Measurements from ENCODE around the gene LAMA4. TPM values are rescaled to one million over a fixed set of nuclear protein-coding genes. Genes with fewer than 3 reads are reported as not detected.

LAMA4 gene
- polyA plus RNA-seq, 2 donors, result 10.9 to 13.6 TPM

DNA sequence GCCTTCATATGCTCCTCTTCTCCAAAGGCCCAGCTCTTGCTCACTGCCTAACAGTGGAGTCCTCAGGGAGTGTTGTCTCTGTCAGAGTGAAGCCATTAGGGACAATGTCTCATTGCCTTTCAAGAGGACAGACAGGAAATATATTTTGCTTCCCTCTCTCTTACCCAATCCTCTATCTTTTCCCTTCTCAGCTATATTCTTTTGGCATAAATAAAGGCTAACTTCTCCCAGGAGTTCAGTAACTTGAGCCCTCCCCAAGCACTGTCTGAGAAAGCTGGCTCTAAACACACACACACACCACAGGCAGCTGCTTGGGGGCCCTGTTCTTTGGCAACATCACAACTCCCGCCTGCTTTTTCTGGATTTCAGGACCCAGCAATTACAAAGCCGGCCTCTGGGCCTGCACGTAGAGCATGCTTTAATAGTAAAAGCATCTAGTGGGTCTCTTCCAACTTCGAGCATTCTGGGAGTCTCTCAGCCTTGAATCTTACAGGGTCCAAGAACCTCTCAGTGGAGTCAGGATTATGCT is 34.7 kb upstream of the LAMA4 start:
- H3K4me3 ChIP-seq (ENCODE audit: low read depth in 1 of 2, low read length in 2 of 2), result no peak overlapping the region
- H3K4me1 ChIP-seq (ENCODE audit: control insufficient read depth in 2 of 2, insufficient read depth in 2 of 2, low read length in 1 of 2), result no peaks in the 10 kb centered on the region
- H3K27ac ChIP-seq (ENCODE audit: low read depth in 2 of 2, low read length in 1 of 2), result peak overlapping the region in 1 of 2 donors; percentile 65
- 34 to 58% methylated on average over 4 of the region's 4 CpGs for WGBS, 2 donors
- no peaks in the 10 kb centered on the region for H3K27me3 ChIP-seq (ENCODE audit: control insufficient read depth in 1 of 2, insufficient read depth in 2 of 2, low read length in 2 of 2)
- H3K9me3 ChIP-seq (ENCODE audit: control insufficient read depth in 2 of 2, insufficient read depth in 1 of 2, low read depth in 1 of 2, low read length in 1 of 2), result no peaks in the 10 kb centered on the region
- H3K36me3 ChIP-seq (ENCODE audit: control insufficient read depth in 2 of 2, insufficient read depth in 2 of 2, low read length in 1 of 2), result no peaks in the 10 kb centered on the region

DNA sequence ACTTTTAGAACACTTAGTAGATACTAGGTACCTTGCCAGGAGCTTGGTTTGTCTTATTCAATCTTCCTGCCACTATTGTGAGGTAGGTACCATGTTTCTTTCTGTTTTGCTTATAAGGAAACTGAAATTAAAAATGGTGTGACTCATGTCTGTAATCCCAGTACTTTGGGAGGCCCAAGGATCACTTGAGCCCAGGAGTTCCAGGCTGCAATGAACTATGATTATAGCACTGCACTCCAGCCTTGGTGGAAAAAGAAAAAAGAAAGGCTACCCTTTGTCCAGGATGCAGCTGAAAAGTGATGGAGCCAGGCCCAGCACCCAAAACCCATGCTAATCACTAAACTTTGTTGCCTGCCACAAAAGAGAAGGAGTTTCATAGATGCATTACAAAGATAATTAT is 34.1 kb upstream of the LAMA4 start:
- Histone ChIP-seq H3K27me3 (ENCODE audit: control insufficient read depth in 1 of 2, insufficient read depth in 2 of 2, low read length in 2 of 2) (no peaks in the 10 kb centered on the region), H3K4me3 (ENCODE audit: low read depth in 1 of 2, low read length in 2 of 2) (no peak overlapping the region), H3K9me3 (ENCODE audit: control insufficient read depth in 2 of 2, insufficient read depth in 1 of 2, low read depth in 1 of 2, low read length in 1 of 2) (no peaks in the 10 kb centered on the region), H3K27ac (ENCODE audit: low read depth in 2 of 2, low read length in 1 of 2) (no peak overlapping the region), H3K36me3 (ENCODE audit: control insufficient read depth in 2 of 2, insufficient read depth in 2 of 2, low read length in 1 of 2) (no peaks in the 10 kb centered on the region), H3K4me1 (ENCODE audit: control insufficient read depth in 2 of 2, insufficient read depth in 2 of 2, low read length in 1 of 2) (no peaks in the 10 kb centered on the region)

DNA sequence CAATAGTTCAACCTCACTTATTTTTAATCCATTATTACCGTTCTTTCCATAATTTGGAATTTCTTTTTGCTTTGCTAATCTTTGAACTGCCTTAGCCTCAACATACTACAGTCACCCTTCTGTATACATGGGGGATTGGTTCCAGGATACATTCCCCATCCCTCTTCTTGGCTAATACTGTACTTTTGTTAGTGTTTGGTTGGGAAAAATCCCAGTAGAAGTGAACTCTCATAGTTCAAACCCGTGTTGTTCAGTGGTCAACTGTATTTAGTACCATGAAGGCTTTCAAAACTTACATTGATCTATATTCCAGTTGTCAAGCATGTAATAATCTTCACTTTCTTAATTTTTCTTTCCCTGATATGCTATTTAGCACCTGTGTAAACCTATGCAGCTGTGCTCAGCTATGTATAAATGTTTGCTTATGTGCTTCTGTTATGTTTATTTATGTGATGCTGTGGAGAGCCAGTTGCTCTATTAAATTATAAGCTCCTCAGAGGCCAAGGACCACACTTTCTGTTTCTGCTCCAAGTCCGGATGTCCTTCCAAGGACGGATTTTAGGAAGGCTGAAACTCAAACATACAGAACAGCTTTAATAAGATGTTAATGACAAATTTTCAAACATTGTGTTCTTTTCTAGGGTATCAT is 33.3 kb upstream of the LAMA4 start:
- no peaks in the 10 kb centered on the region for H3K4me1 ChIP-seq (ENCODE audit: control insufficient read depth in 2 of 2, insufficient read depth in 2 of 2, low read length in 1 of 2)
- 62 to 64% methylated on average over 4 of the region's 4 CpGs for WGBS, 2 donors
- no peak overlapping the region for H3K27ac ChIP-seq (ENCODE audit: low read depth in 2 of 2, low read length in 1 of 2)
- H3K9me3 ChIP-seq (ENCODE audit: control insufficient read depth in 2 of 2, insufficient read depth in 1 of 2, low read depth in 1 of 2, low read length in 1 of 2), result no peaks in the 10 kb centered on the region
- no peaks in the 10 kb centered on the region for H3K36me3 ChIP-seq (ENCODE audit: control insufficient read depth in 2 of 2, insufficient read depth in 2 of 2, low read length in 1 of 2)
- H3K4me3 ChIP-seq (ENCODE audit: low read depth in 1 of 2, low read length in 2 of 2), result no peak overlapping the region
- no peaks in the 10 kb centered on the region for H3K27me3 ChIP-seq (ENCODE audit: control insufficient read depth in 1 of 2, insufficient read depth in 2 of 2, low read length in 2 of 2)

DNA sequence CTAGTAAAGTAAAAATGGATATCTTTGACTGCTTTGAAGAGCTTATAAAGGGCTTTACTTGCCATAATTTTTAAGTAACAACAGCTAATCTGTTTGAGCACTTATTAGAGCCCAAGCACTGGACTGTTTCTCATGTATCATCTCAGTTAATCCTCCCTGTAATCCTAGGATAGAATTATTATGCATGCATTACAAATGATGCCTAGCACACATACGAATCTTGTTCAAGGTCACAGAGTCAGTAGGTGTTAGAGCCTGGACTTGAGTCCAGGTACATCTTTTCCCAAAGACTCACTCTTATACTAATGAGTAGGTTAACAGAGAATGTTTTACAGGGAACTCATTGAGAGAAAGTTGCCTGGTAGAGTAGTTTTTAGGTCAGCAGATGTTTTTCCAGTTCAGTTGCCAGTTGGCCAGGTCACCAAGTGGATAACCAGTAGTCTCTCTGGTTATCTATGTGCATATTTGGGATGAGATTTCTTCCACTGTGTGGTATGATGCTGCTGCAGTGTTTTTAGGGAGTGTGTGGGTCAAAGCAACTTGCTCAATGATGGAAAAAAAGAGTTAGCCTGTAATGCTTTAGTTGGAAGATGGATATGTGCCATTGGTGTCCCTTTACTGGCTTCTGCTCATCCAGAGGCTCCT is 32.3 kb upstream of the LAMA4 start:
- no peak overlapping the region for H3K27ac ChIP-seq (ENCODE audit: low read depth in 2 of 2, low read length in 1 of 2)
- H3K4me1 ChIP-seq (ENCODE audit: control insufficient read depth in 2 of 2, insufficient read depth in 2 of 2, low read length in 1 of 2), result no peaks in the 10 kb centered on the region
- 28 to 37% methylated on average over 1 of the region's 1 CpG for WGBS, 2 donors

DNA sequence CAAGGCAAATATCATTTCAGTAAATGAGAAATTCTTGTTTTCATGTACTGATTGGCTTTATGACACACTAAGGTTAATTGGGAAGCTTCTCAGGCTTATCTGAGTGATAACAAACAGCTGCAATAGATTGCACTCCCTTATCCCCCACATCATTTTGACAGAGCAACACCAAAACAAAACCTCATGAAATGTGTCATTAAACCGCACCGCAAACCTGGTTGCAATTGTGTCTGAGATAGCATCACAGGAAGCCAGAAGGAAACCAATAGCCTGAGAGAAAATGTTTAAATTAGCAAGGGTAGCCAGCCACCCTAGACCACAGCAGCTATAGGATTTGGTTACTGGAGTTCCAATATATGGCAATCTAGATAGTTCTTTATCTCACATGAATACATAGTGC is 31.6 kb upstream of the LAMA4 start:
- H3K27ac ChIP-seq (ENCODE audit: low read depth in 2 of 2, low read length in 1 of 2), result no peak overlapping the region
- H3K4me3 ChIP-seq (ENCODE audit: low read depth in 1 of 2, low read length in 2 of 2), result no peak overlapping the region
- no peaks in the 10 kb centered on the region for H3K4me1 ChIP-seq (ENCODE audit: control insufficient read depth in 2 of 2, insufficient read depth in 2 of 2, low read length in 1 of 2)
- H3K27me3 ChIP-seq (ENCODE audit: control insufficient read depth in 1 of 2, insufficient read depth in 2 of 2, low read length in 2 of 2), result no peaks in the 10 kb centered on the region
- whole genome bisulfite sequencing, 2 donors, result 76 to 78% methylated on average over 2 of the region's 2 CpGs
- H3K9me3 ChIP-seq (ENCODE audit: control insufficient read depth in 2 of 2, insufficient read depth in 1 of 2, low read depth in 1 of 2, low read length in 1 of 2), result no peaks in the 10 kb centered on the region
- H3K36me3 ChIP-seq (ENCODE audit: control insufficient read depth in 2 of 2, insufficient read depth in 2 of 2, low read length in 1 of 2), result no peaks in the 10 kb centered on the region

More for the DNA sequence above, 32.3 kb upstream of the LAMA4 start:
- Histone ChIP-seq H3K36me3 (ENCODE audit: control insufficient read depth in 2 of 2, insufficient read depth in 2 of 2, low read length in 1 of 2) (no peaks in the 10 kb centered on the region), H3K4me3 (ENCODE audit: low read depth in 1 of 2, low read length in 2 of 2) (no peak overlapping the region), H3K27me3 (ENCODE audit: control insufficient read depth in 1 of 2, insufficient read depth in 2 of 2, low read length in 2 of 2) (no peaks in the 10 kb centered on the region), H3K9me3 (ENCODE audit: control insufficient read depth in 2 of 2, insufficient read depth in 1 of 2, low read depth in 1 of 2, low read length in 1 of 2) (no peaks in the 10 kb centered on the region)

DNA sequence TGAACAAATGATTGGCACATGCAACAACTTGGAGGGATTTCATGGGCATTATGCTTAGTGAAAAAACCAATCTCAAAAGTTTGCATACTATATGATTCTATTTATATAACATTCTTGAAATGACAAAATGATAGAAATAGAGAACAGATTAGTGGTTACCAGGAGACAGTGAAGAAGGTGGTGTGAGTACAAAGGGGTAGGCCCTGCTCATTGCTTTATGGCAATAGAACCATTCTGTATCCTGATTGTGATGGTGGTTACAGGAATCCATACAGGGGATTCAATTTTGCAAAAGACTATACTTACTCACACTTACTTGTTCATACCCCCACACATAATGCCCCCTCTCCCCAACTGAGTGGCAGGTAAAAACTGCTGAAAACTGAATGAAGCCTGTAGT is 30.2 kb upstream of the LAMA4 start:
- Histone ChIP-seq H3K9me3 (ENCODE audit: control insufficient read depth in 2 of 2, insufficient read depth in 1 of 2, low read depth in 1 of 2, low read length in 1 of 2) (no peaks in the 10 kb centered on the region), H3K27ac (ENCODE audit: low read depth in 2 of 2, low read length in 1 of 2) (no peak overlapping the region), H3K4me3 (ENCODE audit: low read depth in 1 of 2, low read length in 2 of 2) (no peak overlapping the region), H3K27me3 (ENCODE audit: control insufficient read depth in 1 of 2, insufficient read depth in 2 of 2, low read length in 2 of 2) (no peaks in the 10 kb centered on the region), H3K36me3 (ENCODE audit: control insufficient read depth in 2 of 2, insufficient read depth in 2 of 2, low read length in 1 of 2) (no peaks in the 10 kb centered on the region), H3K4me1 (ENCODE audit: control insufficient read depth in 2 of 2, insufficient read depth in 2 of 2, low read length in 1 of 2) (no peaks in the 10 kb centered on the region)

DNA sequence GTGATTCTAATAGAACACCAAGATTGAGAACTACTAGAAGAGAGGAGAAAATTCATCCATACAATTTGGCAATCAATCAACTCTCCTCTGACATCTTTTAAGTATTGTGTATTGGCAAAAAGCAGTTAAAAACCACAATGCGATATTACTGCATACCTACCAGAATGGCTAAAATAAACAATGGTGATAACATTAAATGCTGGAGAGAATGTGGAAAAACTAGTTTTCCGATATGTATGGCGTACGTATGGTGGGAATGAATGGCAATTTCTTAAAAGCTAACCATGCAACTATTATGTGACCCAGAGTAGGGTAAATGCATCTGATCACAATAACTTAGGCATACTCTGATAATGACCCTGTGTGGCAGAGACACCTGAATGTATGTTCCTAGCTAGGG is 29.3 kb upstream of the LAMA4 start:
- no peaks in the 10 kb centered on the region for H3K4me1 ChIP-seq (ENCODE audit: control insufficient read depth in 2 of 2, insufficient read depth in 2 of 2, low read length in 1 of 2)
- WGBS, 2 donors, result 80% methylated on average over 4 of the region's 4 CpGs
- H3K36me3 ChIP-seq (ENCODE audit: control insufficient read depth in 2 of 2, insufficient read depth in 2 of 2, low read length in 1 of 2), result no peaks in the 10 kb centered on the region
- H3K27ac ChIP-seq (ENCODE audit: low read depth in 2 of 2, low read length in 1 of 2), result no peak overlapping the region
- H3K27me3 ChIP-seq (ENCODE audit: control insufficient read depth in 1 of 2, insufficient read depth in 2 of 2, low read length in 2 of 2), result no peaks in the 10 kb centered on the region
- no peak overlapping the region for H3K4me3 ChIP-seq (ENCODE audit: low read depth in 1 of 2, low read length in 2 of 2)
- H3K9me3 ChIP-seq (ENCODE audit: control insufficient read depth in 2 of 2, insufficient read depth in 1 of 2, low read depth in 1 of 2, low read length in 1 of 2), result no peaks in the 10 kb centered on the region

DNA sequence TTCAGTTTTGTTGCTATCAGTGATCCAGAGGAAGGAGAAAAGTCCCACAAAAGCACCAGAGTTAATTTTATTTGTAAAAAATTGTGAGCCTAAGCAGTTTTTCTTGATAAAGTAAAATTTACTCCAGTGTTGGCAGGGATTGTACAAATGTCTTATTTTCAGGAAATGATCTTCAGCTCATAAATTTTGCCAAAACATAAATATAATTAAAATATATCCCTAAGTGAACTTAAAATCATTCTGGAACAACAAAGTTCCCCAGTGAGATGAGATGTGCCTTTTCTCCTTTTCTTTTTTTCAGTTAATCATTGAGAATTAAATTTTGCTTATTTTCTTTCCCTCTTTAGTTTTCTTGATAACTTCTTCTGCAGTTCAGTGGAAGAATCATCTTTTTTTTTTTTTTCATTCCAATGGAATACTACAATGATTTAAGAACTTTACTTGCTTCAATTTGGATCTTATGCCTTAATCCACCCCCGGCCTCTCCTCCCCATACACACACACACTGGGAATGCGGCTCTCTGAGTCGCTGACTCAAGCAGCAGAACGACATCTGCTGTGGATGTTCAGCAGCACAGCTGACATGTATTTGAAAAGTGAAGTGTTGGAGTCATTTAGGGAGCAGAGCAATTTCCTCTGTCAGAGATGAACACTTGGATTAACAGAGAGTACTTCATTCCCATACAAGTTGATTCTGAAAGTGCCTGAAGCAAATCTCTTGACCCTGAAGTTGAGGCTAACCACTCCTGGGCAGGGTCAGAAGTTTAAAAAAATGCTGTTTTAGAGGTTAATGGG is 27.7 kb upstream of the LAMA4 start:
- Histone ChIP-seq H3K36me3 (ENCODE audit: control insufficient read depth in 2 of 2, insufficient read depth in 2 of 2, low read length in 1 of 2) (no peaks in the 10 kb centered on the region), H3K9me3 (ENCODE audit: control insufficient read depth in 2 of 2, insufficient read depth in 1 of 2, low read depth in 1 of 2, low read length in 1 of 2) (no peaks in the 10 kb centered on the region), H3K27ac (ENCODE audit: low read depth in 2 of 2, low read length in 1 of 2) (peak overlapping the region in 1 of 2 donors; percentile 4), H3K4me3 (ENCODE audit: low read depth in 1 of 2, low read length in 2 of 2) (no peak overlapping the region), H3K4me1 (ENCODE audit: control insufficient read depth in 2 of 2, insufficient read depth in 2 of 2, low read length in 1 of 2) (no peaks in the 10 kb centered on the region), H3K27me3 (ENCODE audit: control insufficient read depth in 1 of 2, insufficient read depth in 2 of 2, low read length in 2 of 2) (no peaks in the 10 kb centered on the region)
- WGBS, 2 donors, result 37 to 38% methylated on average over 4 of the region's 4 CpGs

DNA sequence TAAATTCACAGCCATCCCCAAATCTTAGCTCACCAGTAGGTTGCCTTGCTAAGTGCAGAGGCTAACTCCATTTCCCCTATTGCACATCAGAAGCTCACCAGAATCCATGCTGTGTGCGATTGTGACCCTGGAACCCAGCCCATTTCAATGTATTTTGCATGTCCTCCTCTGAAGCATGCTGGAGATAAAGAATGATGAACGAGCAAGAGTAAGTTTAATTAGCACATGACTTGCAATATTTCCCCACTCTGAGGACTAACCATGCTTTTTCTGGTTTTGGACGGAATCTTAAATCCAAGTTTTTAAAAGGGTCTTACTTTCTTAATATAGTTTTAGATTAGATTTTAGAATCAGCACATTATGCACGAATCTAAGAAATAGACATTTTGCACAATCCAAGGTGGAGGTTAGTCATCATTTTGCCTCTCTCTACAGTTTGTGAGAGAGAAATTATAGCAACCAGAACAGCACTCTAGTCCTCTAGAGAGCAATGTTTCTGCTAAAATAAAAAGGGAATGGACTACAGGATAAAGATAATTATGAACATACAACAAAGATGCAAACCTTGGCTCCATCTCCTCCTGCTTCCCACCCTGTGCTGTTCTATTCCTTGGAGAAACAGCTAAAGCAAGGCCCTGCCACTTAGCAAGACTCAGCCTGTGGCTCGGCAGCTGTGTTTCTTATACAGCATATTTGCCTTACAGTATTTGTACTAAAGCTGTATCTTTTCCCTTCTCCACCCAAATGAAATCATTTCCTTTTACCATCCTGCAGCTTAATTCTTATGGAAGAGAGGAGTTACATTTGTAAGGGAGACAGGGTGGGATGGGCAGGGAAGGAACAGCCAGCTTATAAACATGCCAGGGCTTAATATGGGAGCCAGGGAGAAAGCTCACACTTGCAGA is 24.9 kb upstream of the LAMA4 start:
- no peaks in the 10 kb centered on the region for H3K4me1 ChIP-seq (ENCODE audit: control insufficient read depth in 2 of 2, insufficient read depth in 2 of 2, low read length in 1 of 2)
- H3K36me3 ChIP-seq (ENCODE audit: control insufficient read depth in 2 of 2, insufficient read depth in 2 of 2, low read length in 1 of 2), result no peaks in the 10 kb centered on the region
- 62 to 69% methylated on average over 5 of the region's 5 CpGs for WGBS, 2 donors
- no peak overlapping the region for H3K4me3 ChIP-seq (ENCODE audit: low read depth in 1 of 2, low read length in 2 of 2)
- H3K27ac ChIP-seq (ENCODE audit: low read depth in 2 of 2, low read length in 1 of 2), result peak overlapping the region; percentile 1 to 7
- H3K27me3 ChIP-seq (ENCODE audit: control insufficient read depth in 1 of 2, insufficient read depth in 2 of 2, low read length in 2 of 2), result no peaks in the 10 kb centered on the region
- H3K9me3 ChIP-seq (ENCODE audit: control insufficient read depth in 2 of 2, insufficient read depth in 1 of 2, low read depth in 1 of 2, low read length in 1 of 2), result no peaks in the 10 kb centered on the region

Measured in esophagus (tissue), 2 donors.